Cardiac fibroblast (primary cell): ENCODE data around the gene MAPK10.
"Not testable (repeated sequence)": the region's sequence is repeated elsewhere in the genome, so short reads cannot be mapped to it uniquely, and the experiment has no call there.

ENCODE experiments used
- DNase-seq, 2 donors: peaks; one replicate each; pipeline versions ENCODE4 v3.0.0 to v3.0.0-alpha.2; 2010; ENCODE audit warnings: low read depth in 2 of 2
- H3K4me3 ChIP-seq, 2 donors: replicated peaks in 1 of 2; 1 replicate in 1 of 2; 2 replicates in 1 of 2; pipeline ENCODE4 v1.5.1; 2011; ENCODE audit warnings: low read depth in 2 of 2, low read length in 2 of 2, mild to moderate bottlenecking in 2 of 2, moderate library complexity in 1 of 2
- TF ChIP-seq, protein P1 (sequence below): IDR thresholded peaks from one replicate; pipeline ENCODE4 v1.5.1; 2011; ENCODE audit warnings: low read depth, mild to moderate bottlenecking, low read length, inconsistent platforms

The MAPK10 gene

DNA sequence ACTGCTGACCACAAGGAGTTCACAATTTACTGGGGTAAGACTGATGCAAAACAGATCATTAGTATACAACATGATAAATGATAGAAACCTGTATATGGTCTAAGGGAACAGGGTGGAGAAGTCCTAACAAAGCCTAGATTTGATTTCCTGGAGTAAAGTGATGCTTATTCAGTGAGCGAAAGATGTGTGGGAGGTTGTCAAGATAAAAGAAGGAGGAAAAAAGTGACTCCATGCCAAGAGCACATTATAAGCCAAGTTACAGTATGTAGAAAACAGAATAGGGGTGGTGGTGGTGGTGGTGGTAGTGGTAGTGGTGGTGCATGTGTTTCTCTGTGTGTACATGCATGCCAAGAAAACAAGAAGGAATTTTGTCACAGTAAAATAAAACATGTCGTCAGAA is 325.2 kb downstream of the MAPK10 start:
- H3K4me3 ChIP-seq, result no peak overlapping the region
- TF ChIP-seq, protein P1, sequence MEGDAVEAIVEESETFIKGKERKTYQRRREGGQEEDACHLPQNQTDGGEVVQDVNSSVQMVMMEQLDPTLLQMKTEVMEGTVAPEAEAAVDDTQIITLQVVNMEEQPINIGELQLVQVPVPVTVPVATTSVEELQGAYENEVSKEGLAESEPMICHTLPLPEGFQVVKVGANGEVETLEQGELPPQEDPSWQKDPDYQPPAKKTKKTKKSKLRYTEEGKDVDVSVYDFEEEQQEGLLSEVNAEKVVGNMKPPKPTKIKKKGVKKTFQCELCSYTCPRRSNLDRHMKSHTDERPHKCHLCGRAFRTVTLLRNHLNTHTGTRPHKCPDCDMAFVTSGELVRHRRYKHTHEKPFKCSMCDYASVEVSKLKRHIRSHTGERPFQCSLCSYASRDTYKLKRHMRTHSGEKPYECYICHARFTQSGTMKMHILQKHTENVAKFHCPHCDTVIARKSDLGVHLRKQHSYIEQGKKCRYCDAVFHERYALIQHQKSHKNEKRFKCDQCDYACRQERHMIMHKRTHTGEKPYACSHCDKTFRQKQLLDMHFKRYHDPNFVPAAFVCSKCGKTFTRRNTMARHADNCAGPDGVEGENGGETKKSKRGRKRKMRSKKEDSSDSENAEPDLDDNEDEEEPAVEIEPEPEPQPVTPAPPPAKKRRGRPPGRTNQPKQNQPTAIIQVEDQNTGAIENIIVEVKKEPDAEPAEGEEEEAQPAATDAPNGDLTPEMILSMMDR, result no peak
- DNase-seq, result peak in 1 of 2 donors; percentile 62

DNA sequence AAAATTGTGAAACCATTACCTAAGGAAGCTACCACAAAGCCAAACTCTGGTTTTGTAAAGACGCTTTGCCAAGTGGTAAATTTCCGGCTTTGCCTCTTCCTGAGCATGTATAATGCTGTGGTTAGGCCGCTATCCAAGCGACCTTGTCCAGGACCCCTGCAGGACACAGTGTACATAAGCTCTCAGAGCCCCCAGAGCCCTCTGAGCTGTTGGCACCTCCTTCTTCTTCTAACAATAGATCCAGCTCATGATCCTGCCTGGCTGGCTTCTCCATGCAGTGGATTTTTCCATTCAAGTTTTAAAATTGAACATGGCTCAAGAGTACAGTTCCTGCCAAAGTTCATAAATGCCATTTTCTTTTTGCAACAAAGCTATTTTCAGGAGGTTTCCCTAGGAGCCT is 326.7 kb downstream of the MAPK10 start:
- H3K4me3 ChIP-seq, result no peak overlapping the region
- peak; percentile 91 to 97 for DNase-seq
- TF ChIP-seq, protein P1, result peak; percentile 9

DNA sequence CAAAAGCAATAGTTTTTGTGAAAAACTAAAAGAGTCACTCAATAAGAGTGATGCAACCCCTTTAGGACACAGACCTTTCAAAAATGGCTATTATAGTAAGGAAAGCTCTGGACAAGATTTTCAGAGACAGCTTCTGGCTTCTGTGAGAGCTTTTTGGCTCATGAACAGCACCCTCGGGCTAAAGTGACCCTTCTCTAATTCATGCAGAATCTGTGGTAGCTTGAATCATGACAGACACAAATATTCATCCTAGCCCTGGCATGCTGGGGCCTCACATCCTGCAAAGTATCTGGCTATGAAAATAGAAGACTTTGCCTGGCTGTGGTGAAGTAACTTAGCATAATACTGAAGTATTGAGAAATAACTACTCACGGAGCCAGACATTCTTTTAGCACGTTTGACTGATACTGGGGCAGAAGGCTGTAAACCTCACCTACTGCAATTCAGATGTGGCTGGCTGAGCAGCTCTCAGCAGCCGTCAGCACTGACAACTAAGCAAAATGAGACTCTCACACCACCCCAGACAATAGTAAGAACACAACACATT is 327.3 kb downstream of the MAPK10 start:
- DNase-seq, result peak; percentile 92 to 95
- TF ChIP-seq, protein P1, result no peak
- H3K4me3 ChIP-seq, result no peak overlapping the region

DNA sequence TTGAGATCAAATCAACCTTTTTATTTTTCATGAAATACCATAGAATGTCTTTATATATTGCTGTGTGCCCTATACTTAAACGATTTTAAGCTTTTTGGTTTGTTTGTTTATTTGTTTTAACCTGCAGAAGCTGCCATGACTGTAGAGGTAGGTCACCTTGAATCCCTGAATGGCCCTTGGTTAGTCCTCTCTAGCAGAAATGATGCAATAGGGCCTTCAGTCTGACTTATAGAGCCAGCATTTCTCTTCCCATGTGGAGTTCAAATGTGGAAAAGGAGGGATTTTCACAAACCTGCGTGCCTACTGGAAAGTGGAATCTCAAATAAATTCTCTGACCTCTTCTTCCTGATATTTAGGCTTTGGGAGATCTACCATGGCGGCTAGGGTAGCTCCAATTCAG is 327.9 kb downstream of the MAPK10 start:
- TF ChIP-seq, protein P1, result no peak
- DNase-seq, result peak; percentile 27 to 37
- no peak overlapping the region for H3K4me3 ChIP-seq

DNA sequence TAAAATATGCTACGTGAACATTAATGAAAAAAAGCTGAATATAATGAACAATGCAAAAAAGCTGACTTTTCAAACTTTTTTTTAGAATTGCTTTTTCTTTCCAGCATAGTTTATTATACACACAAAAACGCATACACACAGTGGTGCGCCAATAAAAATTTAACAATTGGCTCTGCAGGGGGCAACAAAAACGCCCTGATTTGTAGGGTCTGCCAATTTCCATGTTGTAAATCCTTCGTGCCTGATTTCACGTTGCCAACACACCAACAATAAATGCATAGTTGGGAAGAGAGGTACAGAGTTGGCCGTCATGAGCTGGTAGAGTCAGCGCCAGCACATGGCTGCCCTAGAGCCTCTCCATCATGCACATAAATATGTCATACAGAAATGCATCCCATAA is 333.1 kb downstream of the MAPK10 start:
- TF ChIP-seq, protein P1, result no peak
- no peak overlapping the region for H3K4me3 ChIP-seq
- no peak for DNase-seq

DNA sequence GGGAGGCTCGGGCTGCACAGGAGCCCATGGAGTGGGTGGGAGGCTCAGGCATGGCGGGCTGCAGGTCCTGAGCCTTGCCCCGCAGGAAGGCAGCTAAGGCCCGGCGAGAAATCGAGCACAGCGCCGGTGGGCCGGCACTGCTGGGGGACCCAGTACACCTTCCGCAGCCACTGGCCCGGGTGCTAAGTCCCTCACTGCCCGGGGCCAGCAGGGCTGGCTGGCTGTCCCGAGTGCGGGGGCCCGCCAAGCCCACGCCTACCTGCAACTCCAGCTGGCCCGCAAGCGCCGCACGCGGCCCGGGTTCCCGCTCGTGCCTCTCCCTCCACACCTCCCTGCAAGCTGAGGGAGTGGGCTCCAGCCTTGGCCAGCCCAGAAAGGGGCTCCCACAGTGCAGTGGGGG is 338.2 kb downstream of the MAPK10 start:
- not testable (repeated sequence) for H3K4me3 ChIP-seq

DNA sequence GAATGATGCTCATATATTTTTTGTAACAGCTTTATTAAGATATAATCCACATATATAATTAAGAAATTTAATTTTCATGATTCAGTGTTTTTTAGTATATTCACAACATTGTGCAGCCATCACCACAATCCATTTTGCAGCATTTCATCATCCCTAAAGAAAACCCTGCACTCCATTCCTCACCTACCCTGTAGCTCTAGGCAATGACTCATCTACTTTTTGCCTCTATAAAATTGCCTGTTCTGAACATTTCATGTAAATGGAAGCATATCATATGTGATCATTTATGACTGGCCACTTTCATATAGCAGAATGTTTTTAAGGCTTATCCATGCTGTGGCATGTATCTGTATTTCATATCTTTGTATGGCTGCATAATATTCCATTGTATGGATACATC is 339.9 kb downstream of the MAPK10 start:
- TF ChIP-seq, protein P1, result no peak
- DNase-seq, result peak in 1 of 2 donors; percentile 41
- H3K4me3 ChIP-seq, result no peak overlapping the region

More for the DNA sequence above, 338.2 kb downstream of the MAPK10 start:
- not testable (repeated sequence) for DNase-seq
